Measurements from ENCODE around the gene COL18A1. TPM values are rescaled to one million over a fixed set of nuclear protein-coding genes. Genes with fewer than 3 reads are reported as not detected.

COL18A1 gene
- total and polyA plus RNA-seq, 2 donors (not counting 1 experiment from before 2014, with no cell fraction given): 15.6 to 24.7 TPM

GRCh38 chr21:45416620-45417019 lies 11.7 kb downstream of the COL18A1 start:
- Histone ChIP-seq H3K27ac (ENCODE audit: low read length in 2 of 2) (no peak overlapping the region), H3K36me3 (replicated peaks in 1 of 2; ENCODE audit: control extremely low read depth in 1 of 2, control insufficient read depth in 1 of 2, extremely low read depth in 1 of 2, insufficient read depth in 2 of 2, low read length in 1 of 2) (no peaks in the 10 kb centered on the region), H3K27me3 (replicated peaks in 1 of 4; ENCODE audit: control extremely low read depth in 1 of 4, control insufficient read depth in 3 of 4, insufficient read depth in 4 of 4, low read length in 3 of 4) (no peaks in the 10 kb centered on the region), H3K79me2 (ENCODE audit: control insufficient read depth, insufficient read depth, low read length) (no peaks in the 10 kb centered on the region), H3K9me3 (ENCODE audit: control extremely low read depth in 1 of 3, control insufficient read depth in 2 of 3, insufficient read depth in 1 of 3, low read length in 2 of 3) (no peaks in the 10 kb centered on the region), H4K20me1 (ENCODE audit: control insufficient read depth, insufficient read depth, low read length, poor library complexity, severe bottlenecking) (no peaks in the 10 kb centered on the region), H2AFZ (ENCODE audit: insufficient read depth, low read depth, low read length, poor library complexity, severe bottlenecking) (no peak overlapping the region), H3K4me2 (replicated peaks; ENCODE audit: low read depth, low read length, poor library complexity, severe bottlenecking) (no peak overlapping the region), H3K4me3 (ENCODE audit: control extremely low read depth in 1 of 5, extremely low read depth in 1 of 5, insufficient read depth in 1 of 5, low read depth in 2 of 5, low read length in 4 of 5) (no peak overlapping the region), H3K9ac (ENCODE audit: low read length) (no peak overlapping the region), H3K4me1 (ENCODE audit: control insufficient read depth in 2 of 2, insufficient read depth in 2 of 2, low read length in 2 of 2) (no peaks in the 10 kb centered on the region)
- no peak overlapping the region for H3K4me3 Mint-ChIP-seq
- H3K9me3 Mint-ChIP-seq (ENCODE audit: insufficient read depth): no peaks in the 10 kb centered on the region
- no peaks in the 10 kb centered on the region for H3K4me1 Mint-ChIP-seq
- ATAC-seq (ENCODE audit: low read depth) (no peak), DNase-seq (no peak)
- ChIA-PET POLR2A (no interaction called here), CTCF (no interaction called here)
- intact Hi-C loops (cut with micrococcal nuclease): no loop called here
- 66% methylated on average over 6 of the region's 8 CpGs for WGBS (ENCODE audit: insufficient coverage)
- no peak overlapping the region for H3K27ac Mint-ChIP-seq
- no peak for TF ChIP-seq EZH2 (IDR thresholded peaks at IDR 0.05; ENCODE audit: borderline replicate concordance, insufficient read depth, low read depth, low read length, poor library complexity, severe bottlenecking)
- H3K27me3 Mint-ChIP-seq: peaks cover 21% of the 10 kb centered on the region

- Histone ChIP-seq H2AFZ (ENCODE audit: insufficient read depth, low read depth, low read length, poor library complexity, severe bottlenecking) (no peak overlapping the region), H3K27ac (ENCODE audit: low read length in 2 of 2) (no peak overlapping the region), H4K20me1 (ENCODE audit: control insufficient read depth, insufficient read depth, low read length, poor library complexity, severe bottlenecking) (no peaks in the 10 kb centered on the region), H3K4me1 (ENCODE audit: control insufficient read depth in 2 of 2, insufficient read depth in 2 of 2, low read length in 2 of 2) (no peaks in the 10 kb centered on the region), H3K36me3 (replicated peaks in 1 of 2; ENCODE audit: control extremely low read depth in 1 of 2, control insufficient read depth in 1 of 2, extremely low read depth in 1 of 2, insufficient read depth in 2 of 2, low read length in 1 of 2) (no peaks in the 10 kb centered on the region), H3K9ac (ENCODE audit: low read length) (no peak overlapping the region), H3K4me3 (ENCODE audit: control extremely low read depth in 1 of 5, extremely low read depth in 1 of 5, insufficient read depth in 1 of 5, low read depth in 2 of 5, low read length in 4 of 5) (no peak overlapping the region), H3K9me3 (ENCODE audit: control extremely low read depth in 1 of 3, control insufficient read depth in 2 of 3, insufficient read depth in 1 of 3, low read length in 2 of 3) (no peaks in the 10 kb centered on the region), H3K4me2 (replicated peaks; ENCODE audit: low read depth, low read length, poor library complexity, severe bottlenecking) (no peak overlapping the region), H3K79me2 (ENCODE audit: control insufficient read depth, insufficient read depth, low read length) (no peaks in the 10 kb centered on the region), H3K27me3 (replicated peaks in 1 of 4; ENCODE audit: control extremely low read depth in 1 of 4, control insufficient read depth in 3 of 4, insufficient read depth in 4 of 4, low read length in 3 of 4) (no peaks in the 10 kb centered on the region)
- no peaks in the 10 kb centered on the region for H3K9me3 Mint-ChIP-seq (ENCODE audit: insufficient read depth)
- TF ChIP-seq, protein P1, sequence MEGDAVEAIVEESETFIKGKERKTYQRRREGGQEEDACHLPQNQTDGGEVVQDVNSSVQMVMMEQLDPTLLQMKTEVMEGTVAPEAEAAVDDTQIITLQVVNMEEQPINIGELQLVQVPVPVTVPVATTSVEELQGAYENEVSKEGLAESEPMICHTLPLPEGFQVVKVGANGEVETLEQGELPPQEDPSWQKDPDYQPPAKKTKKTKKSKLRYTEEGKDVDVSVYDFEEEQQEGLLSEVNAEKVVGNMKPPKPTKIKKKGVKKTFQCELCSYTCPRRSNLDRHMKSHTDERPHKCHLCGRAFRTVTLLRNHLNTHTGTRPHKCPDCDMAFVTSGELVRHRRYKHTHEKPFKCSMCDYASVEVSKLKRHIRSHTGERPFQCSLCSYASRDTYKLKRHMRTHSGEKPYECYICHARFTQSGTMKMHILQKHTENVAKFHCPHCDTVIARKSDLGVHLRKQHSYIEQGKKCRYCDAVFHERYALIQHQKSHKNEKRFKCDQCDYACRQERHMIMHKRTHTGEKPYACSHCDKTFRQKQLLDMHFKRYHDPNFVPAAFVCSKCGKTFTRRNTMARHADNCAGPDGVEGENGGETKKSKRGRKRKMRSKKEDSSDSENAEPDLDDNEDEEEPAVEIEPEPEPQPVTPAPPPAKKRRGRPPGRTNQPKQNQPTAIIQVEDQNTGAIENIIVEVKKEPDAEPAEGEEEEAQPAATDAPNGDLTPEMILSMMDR (IDR thresholded peaks at IDR 0.05): no peak
- no peak for TF ChIP-seq EZH2 (IDR thresholded peaks at IDR 0.05; ENCODE audit: borderline replicate concordance, insufficient read depth, low read depth, low read length, poor library complexity, severe bottlenecking)
- WGBS (ENCODE audit: insufficient coverage): 85% methylated on average over 20 of the region's 22 CpGs
- H3K27me3 Mint-ChIP-seq: peaks cover 17% of the 10 kb centered on the region
- DNase-seq (no peak), ATAC-seq (ENCODE audit: low read depth) (peak; percentile 21)
- H3K4me1 Mint-ChIP-seq: no peaks in the 10 kb centered on the region
- POLR2A ChIA-PET: no interaction called here
- no peak overlapping the region for H3K4me3 Mint-ChIP-seq
- intact Hi-C loops (cut with micrococcal nuclease): no loop called here
- CTCF ChIA-PET: no interaction called here
- H3K27ac Mint-ChIP-seq: no peak overlapping the region
Observed at GRCh38 chr21:45417256-45417950, 12.4 kb downstream of the COL18A1 start.
